HG03342 (cell line): ENCODE results near the gene CTPS2.
A peak's percentile ranks its signal among the peaks of the same experiment; 100 is the strongest.
"Not testable (repeated sequence)": the region's sequence is repeated elsewhere in the genome, so short reads cannot be mapped to it uniquely, and the experiment has no call there.

Experiments used
- ATAC-seq: cut with Tn5 transposase; IDR thresholded peaks from one replicate; pipeline ENCODE4 v1.9.1; 2021; ENCODE audit warnings: mild to moderate bottlenecking, moderate library complexity; ENCODE audit not compliant: unreplicated experiment

The CTPS2 gene, protein sequence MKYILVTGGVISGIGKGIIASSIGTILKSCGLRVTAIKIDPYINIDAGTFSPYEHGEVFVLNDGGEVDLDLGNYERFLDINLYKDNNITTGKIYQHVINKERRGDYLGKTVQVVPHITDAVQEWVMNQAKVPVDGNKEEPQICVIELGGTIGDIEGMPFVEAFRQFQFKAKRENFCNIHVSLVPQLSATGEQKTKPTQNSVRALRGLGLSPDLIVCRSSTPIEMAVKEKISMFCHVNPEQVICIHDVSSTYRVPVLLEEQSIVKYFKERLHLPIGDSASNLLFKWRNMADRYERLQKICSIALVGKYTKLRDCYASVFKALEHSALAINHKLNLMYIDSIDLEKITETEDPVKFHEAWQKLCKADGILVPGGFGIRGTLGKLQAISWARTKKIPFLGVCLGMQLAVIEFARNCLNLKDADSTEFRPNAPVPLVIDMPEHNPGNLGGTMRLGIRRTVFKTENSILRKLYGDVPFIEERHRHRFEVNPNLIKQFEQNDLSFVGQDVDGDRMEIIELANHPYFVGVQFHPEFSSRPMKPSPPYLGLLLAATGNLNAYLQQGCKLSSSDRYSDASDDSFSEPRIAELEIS

DNA sequence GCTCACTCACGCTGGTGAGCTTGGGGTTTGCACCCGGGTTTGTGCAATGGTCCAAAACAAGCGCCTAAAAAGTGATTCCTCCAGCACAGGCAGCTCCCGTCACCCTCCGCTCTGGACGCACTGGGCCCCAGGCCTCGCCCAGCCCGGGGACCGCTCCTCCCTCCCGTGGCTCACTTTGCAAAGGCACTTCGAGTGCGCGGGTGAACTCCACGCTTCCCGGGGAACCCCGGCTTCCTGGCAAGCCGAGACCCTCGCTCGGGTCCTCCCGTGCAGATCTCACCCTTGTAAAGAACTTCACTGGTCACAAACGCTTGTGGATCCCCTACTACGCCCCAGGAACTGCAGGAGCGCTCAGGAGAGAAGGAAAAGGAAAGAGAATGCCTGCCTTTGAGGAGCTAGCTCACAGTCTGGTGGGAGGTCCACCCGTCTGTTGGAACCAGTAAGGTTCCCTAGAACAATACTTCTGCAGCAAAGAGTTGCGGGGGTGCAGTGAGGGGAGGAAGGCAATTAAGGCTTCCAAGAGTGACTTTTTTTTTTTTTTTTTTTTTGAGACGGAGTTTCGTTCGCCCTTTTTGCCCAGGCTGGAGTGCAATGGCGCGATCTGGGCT, at the start of gene CTPS2:
CTPS2 (minus strand) TSS at position 122 of the 608 bp plus-strand sequence. CDS start 9,767 bp downstream, outside the sequence.
- ATAC-seq = peak; percentile 74

DNA sequence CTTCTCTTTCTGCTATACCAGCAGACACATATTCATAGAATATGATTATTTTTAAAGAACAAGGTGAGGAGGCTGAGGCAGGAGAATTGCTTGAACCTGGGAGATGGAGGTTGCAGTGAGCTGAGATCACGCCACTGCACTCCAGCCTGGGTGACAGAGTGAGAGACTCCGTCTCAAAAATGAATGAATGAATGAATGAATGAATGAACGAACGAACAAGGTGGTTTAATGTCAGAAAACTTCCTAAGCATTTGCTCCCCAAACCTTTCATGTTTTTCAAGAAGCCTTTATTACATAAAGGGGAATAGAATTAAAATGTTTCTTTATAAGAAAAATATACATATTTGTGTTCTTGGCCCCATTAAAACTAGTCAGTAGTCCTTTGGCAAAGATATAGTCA, 49.0 kb upstream of the CTPS2 start:
- not testable (repeated sequence) for ATAC-seq

DNA sequence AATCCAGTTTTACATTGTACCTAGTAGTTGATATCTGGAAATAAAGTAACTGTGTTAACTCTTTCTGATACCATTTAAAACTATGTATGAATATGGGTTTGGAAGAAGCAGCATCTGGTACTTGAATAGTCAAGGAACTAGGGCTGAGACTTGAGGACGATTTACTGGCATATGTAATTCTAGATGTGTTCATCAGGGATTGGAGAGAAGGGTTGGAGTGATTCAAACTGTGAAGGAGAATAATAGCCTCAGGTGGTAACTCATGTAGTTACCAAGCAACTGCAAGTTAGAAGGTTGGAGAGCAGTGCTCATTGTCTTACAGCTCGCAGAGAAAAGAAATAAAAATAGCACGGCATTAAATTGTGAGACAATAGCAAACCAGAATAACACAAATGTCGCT, 44.3 kb upstream of the CTPS2 start:
- no peak for ATAC-seq

DNA sequence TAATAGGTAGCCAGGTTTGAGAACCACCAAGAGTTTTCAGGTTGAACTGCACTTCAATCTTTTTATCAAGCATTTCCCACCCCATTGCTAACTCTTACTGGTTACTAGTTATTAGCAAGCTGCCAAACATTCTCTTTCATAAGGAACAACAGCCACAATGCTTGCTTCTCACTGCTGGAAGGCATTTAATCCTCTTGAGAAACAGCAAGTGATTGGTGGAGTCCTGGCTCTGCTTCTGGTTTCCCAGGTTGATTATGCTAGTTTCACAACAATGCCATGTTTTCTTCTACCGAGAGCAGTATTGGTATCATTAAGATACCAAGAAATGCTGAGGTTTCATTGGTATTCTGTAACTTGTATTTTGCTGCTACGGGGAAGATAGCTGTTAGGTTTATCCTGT, 41.5 kb upstream of the CTPS2 start:
- ATAC-seq = no peak

DNA sequence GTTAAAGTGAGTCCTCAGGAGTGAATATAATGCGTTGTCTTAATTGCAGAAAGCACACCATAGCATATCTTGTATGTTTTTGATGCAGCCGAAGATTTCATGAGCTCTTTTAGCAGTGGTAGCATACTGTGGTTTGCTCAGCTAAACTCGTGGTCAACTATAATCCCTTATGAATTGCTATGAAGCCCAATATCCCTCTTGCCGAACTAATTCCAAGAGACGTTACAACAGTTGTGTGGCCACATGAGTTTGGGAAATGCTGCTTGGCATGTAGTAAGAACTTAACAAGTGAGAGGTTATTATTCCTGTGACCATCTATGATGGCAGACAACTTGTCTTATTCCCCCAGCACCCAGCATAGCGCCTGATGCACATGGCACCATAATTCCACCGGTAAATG, 37.7 kb upstream of the CTPS2 start:
- ATAC-seq = no peak

DNA sequence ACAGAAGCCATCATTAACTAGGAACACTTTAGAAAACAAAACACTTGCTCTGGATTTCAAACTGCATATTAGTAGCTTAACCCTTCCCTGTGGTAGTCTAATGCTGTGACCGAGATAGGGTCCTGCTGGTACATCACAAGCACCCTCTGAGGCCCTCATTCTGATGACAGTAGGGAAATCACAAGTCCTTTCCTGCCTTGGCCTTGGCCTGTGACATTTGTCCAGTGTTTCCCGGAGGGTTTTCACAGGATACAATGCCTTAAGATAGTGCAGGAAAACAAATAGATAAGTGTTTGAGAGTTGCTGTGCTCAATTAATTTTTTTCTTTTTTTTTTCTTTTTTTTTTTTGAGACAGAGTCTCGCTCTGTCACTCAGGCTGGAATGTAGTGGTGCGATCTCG, 36.0 kb upstream of the CTPS2 start:
- no peak for ATAC-seq

DNA sequence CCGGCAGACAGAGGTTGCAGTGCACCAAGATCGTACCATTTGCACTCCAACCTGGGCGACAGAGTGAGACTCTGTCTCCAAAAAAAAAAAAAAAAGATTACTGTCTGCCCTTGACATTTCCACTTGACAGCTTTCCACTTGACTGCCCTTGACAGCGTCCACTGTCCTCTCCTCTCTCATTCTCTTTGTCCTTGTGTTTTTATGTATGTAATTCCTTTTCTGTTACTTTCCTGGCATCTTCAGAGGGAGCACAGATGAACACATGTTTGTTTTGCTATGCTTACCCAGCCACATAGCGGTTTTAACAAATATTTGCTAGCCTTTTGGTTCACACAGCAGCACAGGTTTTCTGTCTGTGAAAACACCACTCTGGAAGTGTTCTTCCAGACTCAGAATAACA, 33.2 kb upstream of the CTPS2 start:
- ATAC-seq = no peak

DNA sequence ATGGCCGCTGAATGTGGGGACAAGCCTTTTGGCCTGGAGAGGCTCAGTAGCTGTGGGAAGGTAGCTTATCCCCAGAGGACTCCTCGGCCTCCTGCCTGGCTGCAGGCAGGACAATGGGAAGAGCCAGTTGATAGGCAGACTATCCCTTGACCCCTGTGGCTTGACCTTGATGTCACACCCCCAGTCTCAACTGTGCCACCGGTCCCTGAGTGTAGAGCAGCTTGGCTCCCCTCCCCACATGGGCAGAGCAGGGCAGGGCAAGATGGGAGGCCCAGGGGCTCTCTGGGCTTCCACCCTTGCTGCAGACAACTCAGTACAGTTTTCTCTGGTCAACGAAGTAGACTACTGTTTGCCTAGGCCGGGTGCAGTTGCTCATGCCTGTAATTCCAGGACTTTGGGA, 32.6 kb upstream of the CTPS2 start:
- ATAC-seq = no peak

DNA sequence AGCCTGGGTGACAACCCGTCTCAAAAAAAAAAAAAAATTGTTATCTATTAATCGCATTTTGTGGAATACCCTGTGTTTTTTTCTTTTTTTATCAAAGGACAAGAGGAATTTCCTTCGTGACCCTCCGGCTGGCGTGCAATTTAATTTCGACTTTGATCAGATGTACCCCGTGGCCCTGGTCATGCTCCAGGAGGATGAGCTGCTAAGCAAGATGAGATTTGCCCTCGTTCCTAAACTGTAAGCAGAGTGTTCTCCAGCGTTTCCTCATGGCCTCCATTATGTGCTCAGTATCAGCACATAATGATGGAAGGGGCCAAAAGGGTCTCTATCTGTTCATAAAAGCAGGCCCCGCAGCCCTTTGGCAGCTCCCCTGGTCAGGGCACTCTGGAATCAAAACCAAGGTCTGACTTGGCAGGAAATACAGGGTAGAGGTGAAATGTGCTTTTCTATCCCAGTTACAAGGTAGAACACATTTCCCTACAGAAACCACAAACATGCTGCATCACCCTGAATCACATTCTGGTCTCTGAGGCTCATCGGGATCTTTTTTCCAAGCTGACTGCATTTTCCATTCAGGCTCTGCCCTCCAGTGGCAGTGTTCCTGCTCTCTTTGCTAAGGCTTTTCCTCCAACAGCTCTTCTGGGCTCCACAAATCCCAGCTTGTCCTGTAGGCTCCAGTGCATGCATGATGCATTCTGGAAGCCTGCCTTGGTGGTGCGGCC, 31.3 kb upstream of the CTPS2 start:
- no peak for ATAC-seq

DNA sequence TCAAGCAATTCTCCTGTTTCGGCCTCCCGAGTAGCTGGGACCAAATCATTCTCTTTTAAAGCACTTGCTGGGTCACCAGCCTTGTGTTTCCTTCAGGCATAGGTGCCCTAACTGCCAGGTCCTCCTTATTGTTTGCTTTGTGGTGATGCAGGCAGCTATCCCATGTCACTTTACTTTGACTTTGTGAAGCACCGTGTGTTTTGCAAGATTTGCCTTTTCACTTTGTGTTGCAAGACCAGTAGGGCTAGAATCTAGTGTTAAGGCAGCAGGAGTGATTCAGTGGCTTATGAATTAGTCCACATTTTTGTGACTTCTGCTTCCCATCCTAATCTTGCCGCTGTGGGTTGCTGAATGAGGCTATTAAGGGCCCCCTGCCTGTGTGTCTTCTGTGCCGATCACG, 27.1 kb upstream of the CTPS2 start:
- ATAC-seq = no peak

DNA sequence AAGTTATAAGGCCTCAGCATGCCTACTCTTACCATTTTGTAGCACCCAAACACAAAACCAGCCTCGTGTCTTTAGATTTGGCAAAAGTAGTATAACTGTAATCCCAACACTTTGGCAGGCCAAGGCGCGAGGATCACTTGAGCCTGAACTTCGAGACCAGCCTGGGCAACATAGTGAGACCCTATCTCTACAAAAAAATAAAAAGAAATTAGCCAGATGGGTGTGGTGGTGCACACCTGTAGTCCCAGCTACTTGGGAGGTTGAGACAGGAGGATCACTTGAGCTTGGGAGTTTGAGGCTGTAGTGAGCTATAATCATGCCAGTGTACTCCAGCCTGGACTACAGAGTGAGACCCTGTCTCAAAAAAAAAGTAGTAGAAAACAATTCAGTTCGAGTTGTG, 24.6 kb upstream of the CTPS2 start:
- no peak for ATAC-seq

DNA sequence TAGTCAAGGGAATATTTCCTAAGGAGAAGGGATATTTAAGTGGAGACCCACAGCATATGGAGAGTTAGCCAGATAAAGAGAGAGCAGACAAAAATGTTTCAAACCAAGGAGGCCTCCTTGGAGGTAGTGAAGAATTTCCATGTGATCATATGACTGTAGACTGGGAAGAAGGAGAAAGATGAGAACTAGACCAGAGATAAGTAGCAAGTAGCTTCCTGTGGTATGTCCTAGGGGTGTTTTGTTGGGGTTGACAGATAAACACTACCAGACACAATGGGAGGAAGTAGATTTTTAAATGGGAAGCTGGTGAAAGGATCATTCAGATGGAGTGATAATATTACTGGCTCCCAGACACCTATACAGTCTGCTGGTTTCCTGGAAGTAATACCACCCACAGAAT, 20.5 kb upstream of the CTPS2 start:
- no peak for ATAC-seq

DNA sequence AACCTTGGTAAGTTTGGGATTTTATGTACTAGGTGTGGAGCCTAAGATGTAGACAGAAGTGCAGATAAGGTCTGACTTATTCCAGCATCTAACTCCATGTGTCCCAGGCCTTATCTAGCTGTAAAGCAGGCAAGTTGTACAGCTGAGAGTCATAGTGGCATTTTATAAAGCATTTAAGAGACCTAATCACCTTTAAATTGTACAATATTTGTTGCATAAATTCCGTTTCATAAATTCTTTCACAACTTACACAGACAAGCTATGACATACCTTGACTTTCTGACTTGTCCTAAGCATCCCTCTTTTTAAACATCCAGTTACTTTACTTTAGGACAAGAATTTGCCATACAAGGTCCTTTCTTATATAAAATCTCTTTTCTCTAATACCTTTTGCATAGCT, 18.0 kb upstream of the CTPS2 start:
- ATAC-seq = no peak

DNA sequence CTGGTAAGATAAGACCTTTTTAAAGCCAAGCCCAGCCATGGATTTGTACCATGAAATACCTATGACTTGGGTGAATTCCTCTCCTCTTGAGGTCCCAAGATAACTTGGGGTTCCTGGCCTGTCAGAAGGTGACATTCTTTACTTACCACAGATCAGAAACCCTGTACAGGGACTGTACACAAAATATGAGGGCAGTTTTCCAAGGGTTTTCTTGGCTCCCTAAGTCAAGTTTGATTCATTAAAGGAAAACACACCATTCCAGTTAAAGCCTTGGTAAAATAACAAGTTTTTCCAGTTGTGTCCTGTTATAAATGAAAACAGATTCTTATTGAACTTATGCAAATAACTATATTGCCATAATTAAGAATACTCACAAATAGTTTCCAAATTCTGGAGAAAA, 15.2 kb upstream of the CTPS2 start:
- no peak for ATAC-seq

DNA sequence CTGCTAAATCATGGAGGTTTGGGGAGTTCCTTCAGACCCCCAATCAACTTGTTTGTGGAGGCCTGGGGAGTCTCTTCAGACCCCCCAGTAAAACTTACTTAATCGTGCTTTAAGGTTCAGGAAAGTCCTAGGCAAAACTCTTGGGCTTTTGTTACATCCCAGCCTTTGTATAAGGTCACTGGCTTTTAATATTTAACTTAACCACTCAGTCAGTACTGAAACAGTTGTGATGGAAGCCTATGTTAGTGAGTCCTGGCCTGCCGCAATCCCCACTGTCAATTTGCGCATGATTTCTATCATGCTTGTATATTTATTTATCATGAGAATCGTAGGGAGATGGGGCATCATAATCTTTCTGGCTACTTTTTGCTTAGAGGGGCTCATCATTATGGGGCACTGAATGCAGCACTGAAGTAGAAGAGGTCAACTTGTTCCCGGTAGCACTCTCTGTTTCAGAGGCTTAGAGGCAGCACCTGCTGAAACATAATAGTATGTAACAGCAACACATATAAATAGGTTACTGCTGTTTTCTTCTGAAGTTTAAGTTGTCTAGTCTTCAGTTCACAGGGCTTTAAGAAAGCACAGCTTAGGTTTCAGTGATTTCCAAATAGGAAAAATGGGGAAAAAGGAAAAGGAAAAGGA, 14.0 kb upstream of the CTPS2 start:
- ATAC-seq = peak; percentile 71

DNA sequence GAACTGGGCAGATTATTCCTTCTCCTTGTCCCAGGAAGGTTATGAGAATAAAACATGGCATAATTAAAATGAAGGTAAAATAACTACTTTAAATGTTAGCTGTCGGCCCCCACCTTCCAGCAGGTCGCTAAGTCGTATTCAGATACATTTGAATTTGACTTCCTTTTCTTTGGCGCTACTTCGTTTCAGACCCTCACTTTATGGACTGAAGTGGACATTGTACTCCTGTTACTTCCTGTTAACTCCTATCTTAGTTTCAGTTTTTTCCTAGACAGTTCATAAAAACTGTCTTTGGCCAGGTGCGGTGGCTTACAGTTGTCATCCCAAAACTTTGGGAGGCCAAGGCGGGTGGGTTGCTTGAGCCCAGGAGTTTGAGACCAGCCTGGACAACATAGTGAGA, 12.6 kb upstream of the CTPS2 start:
- no peak for ATAC-seq

DNA sequence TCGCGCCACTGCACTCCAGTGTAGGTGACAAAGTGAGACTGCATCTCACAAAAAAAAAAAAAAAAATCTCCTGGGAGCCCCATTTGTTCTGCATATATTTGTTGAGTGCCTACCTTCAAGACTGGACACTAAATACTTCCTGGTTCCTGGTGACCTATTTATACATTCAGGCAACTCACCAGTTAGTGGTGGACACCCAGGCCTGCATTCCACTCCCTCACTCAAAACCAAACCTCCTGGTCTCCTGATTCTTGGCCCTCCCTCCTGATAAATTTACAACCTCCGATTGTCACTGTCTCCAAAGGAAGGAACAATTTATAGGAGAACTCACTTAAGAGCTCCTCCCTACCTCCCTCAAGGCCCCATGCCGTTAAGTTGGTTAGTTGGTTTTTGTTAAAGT, 10.0 kb upstream of the CTPS2 start:
- ATAC-seq = no peak

DNA sequence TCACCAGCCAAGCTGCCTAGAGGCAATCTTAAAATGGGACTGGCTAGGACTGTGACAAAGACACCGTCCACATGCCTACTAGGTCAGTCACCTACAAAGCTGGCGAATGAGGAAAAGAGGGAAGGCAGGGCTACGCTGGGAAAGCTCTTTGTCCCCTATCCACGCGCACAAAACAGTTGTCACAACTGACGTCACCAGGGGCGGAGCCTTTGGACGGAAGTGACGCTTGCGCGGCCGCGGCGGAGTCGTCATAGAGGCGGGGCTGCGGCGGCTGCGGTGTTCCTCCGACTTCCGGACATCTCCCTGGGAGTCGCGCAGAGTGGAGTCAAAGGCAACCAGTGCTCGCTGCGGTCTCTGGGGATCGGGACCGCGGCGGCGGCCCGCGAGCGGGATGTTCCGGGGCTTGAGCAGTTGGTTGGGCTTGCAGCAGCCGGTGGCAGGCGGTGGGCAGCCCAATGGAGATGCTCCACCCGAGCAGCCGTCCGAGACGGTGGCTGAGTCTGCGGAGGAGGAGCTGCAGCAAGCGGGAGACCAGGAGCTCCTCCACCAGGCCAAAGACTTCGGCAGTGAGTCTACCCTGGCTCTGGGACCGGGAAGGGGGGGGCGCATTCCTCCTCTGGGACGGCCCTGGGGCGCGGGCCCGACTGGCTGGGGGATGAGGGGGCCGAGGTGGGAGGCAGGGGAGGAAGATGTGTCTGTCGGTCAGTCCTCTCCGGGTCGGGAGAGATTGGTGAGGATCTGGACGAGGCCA, 7.0 kb upstream of the CTPS2 start, which contains the start of gene SYAP1:
SYAP1 (plus strand) TSS at position 279 of the 751 bp plus-strand sequence; CDS start at position 392, 113 bp downstream.
- ATAC-seq = peak; percentile 99

DNA sequence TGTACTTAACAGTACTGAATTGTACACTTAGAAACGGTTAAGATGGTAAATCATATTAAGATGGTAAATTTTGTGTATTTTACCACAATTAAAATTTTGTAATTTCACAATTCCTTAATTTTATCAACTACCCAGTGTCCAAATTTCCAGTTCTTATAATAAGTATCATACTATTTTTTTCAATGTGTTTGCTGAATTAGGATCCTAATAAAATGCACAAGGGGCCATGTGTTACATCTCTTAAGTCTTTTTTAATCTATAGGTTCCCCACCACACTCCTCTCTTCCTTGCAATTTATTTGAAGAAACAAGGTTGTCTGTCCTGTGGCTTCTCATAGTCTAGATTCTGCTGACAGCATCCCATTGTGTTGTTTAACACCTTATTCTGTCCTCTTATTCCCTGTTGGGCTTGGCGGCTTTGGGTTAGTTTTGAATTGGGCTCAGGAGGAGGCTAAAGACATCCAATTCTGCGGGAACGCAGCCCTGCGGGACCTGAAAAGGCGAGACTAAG, 6.4 kb upstream of the CTPS2 start:
- peak; percentile 33 for ATAC-seq

DNA sequence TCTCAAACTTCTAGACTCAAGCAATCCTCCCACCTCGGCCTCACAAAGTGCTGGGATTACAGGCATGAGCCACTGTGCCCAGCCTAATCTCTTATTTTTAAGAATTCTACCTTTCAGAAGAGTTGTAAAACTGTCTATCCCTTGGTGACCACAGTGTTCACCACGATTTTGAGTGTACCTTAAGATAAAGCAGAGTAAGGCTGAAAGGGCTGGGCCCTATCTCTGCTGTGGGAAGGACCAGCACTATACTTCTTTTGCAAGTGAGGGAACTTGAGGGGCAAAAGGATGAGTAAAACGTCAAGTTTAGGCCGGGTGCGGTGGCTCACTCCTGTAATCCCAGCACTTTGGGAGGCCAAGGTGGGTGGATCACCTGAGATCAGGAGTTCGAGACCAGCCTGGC, 4.0 kb upstream of the CTPS2 start:
- ATAC-seq = not testable (repeated sequence)
